ENCODE data around the gene CACNA1G.
A peak's percentile ranks its signal among the peaks of the same experiment; 100 is the strongest.

DNA sequence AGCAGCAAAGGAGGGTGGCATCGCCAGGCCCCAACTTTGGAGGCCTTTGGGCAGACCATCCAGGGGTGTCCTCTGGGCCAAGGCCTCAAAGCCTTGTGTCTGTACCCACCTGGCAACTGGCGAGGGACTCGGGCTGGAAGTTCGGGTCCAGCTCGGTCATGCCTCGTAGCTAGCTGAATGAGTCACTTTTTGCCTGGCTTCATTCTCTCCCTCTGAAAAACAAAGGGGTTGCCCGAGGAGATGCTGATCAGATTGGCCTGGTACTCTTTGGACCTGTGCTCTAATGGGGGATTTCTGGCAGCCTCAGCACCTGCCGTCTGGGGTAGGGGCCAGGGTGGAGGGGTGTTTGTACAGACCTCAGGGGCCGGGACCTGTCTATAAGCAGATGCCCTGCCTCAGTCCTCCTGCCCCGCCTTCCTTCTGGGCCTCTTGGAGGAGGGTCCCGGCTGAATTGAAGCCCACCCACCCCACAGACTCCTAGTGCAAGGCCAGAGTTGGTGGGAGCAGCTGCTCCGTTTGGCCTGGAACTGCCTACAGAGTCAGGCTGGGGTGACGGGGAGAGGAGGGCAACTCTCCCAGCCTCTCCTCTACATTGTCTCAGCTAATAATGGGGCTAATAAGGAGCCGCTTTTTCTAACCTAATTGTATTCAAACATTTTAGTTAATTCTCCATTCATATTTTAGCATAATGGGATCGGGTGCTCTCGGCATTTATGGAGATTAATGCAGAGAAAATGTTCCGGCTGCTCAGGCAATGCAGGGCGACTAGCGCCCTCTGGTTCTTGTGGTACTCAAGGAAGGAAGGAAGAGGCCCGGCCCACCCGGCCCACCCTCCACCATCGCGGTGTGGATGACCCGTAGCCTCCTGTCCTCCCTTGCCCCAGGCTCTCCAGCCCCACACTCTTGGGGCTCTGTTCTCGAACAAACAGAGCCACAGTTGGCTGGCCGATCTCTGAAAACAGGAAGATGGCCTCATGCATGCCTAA, 52.8 kb downstream of the CACNA1G start:
- TF ChIP-seq, protein P1, sequence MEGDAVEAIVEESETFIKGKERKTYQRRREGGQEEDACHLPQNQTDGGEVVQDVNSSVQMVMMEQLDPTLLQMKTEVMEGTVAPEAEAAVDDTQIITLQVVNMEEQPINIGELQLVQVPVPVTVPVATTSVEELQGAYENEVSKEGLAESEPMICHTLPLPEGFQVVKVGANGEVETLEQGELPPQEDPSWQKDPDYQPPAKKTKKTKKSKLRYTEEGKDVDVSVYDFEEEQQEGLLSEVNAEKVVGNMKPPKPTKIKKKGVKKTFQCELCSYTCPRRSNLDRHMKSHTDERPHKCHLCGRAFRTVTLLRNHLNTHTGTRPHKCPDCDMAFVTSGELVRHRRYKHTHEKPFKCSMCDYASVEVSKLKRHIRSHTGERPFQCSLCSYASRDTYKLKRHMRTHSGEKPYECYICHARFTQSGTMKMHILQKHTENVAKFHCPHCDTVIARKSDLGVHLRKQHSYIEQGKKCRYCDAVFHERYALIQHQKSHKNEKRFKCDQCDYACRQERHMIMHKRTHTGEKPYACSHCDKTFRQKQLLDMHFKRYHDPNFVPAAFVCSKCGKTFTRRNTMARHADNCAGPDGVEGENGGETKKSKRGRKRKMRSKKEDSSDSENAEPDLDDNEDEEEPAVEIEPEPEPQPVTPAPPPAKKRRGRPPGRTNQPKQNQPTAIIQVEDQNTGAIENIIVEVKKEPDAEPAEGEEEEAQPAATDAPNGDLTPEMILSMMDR (IDR thresholded peaks at IDR 0.05), result peak in 1 of 4 experiments; percentile 15
- TF ChIP-seq POLR2A (IDR thresholded peaks at IDR 0.05), result no peak
